ENCODE measurements around the gene ELMO1.

GRCh38 chr7:37100735-37101331 lies 347.8 kb downstream of the ELMO1 start:
- no peak for TF ChIP-seq CTCF (conservative IDR thresholded peaks at IDR 0.05; ENCODE audit: low read depth, low read length)
- TF ChIP-seq EZH2 (IDR thresholded peaks at IDR 0.05; ENCODE audit: borderline replicate concordance, low read depth, low read length, poor library complexity, severe bottlenecking): no peak

All from A673 (cell line).